ENCODE results near the gene KMT2A. TPM values are rescaled to one million over a fixed set of nuclear protein-coding genes. Genes with fewer than 3 reads are reported as not detected.
A peak's percentile ranks its signal among the peaks of the same experiment; 100 is the strongest.

The KMT2A gene
- total RNA-seq, 1 donor from 2014 or later: 85.8 TPM

GRCh38 chr11:118528511-118528910, 92.2 kb downstream of the KMT2A start:
- H3K27ac Mint-ChIP-seq: no peak overlapping the region
- no peak for DNase-seq (ENCODE audit: low spot score in 2 of 2, unreplicated experiment in 2 of 2)
- H3K36me3 Mint-ChIP-seq: peaks cover 4% of the 10 kb centered on the region
- H3K4me1 Mint-ChIP-seq: peaks cover 24% of the 10 kb centered on the region
- no peaks in the 10 kb centered on the region for H3K27me3 Mint-ChIP-seq (ENCODE audit: low read depth)
- H3K4me3 Mint-ChIP-seq: no peak overlapping the region
- no peak for TF ChIP-seq CTCF (IDR thresholded peaks at IDR 0.05; ENCODE audit: unreplicated experiment)
- H3K9me3 Mint-ChIP-seq: no peaks in the 10 kb centered on the region

GRCh38 chr11:118529584-118530175, 93.4 kb downstream of the KMT2A start:
- Mint-ChIP-seq H3K27me3 (ENCODE audit: low read depth) (no peaks in the 10 kb centered on the region), H3K4me3 (peak overlapping the region; percentile 93), H3K9me3 (no peaks in the 10 kb centered on the region), H3K36me3 (peaks cover 2% of the 10 kb centered on the region), H3K4me1 (peaks cover 24% of the 10 kb centered on the region), H3K27ac (peak overlapping the region; percentile 81)
- TF ChIP-seq CTCF (IDR thresholded peaks at IDR 0.05; ENCODE audit: unreplicated experiment): no peak
- DNase-seq (ENCODE audit: low spot score in 2 of 2, unreplicated experiment in 2 of 2): no peak

- Mint-ChIP-seq H3K27ac (peak overlapping the region; percentile 81), H3K4me3 (peak overlapping the region; percentile 93)
Observed at GRCh38 chr11:118530180-118530682, 93.9 kb downstream of the KMT2A start.

GRCh38 chr11:118530683-118531596, 94.6 kb downstream of the KMT2A start, which contains the start of gene TMEM25:
TSS of gene TMEM25 (plus strand) at chr11:118531192. CDS start at chr11:118531802, 610 bp downstream.
- Mint-ChIP-seq H3K9me3 (no peaks in the 10 kb centered on the region), H3K27me3 (ENCODE audit: low read depth) (no peaks in the 10 kb centered on the region), H3K27ac (peak within 1 kb of the TSS; percentile 94), H3K4me3 (peak within 1 kb of the TSS; percentile 93), H3K36me3 (peaks cover 8% of the 10 kb centered on the region), H3K4me1 (peaks cover 24% of the 10 kb centered on the region)
- DNase-seq (ENCODE audit: low spot score in 2 of 2, unreplicated experiment in 2 of 2): peak; percentile 59 to 77
- no peak for TF ChIP-seq CTCF (IDR thresholded peaks at IDR 0.05; ENCODE audit: unreplicated experiment)

More at GRCh38 chr11:118530180-118530682, 93.9 kb downstream of the KMT2A start:
- Mint-ChIP-seq H3K27me3 (ENCODE audit: low read depth) (no peaks in the 10 kb centered on the region), H3K9me3 (no peaks in the 10 kb centered on the region), H3K4me1 (peaks cover 24% of the 10 kb centered on the region), H3K36me3 (peaks cover 6% of the 10 kb centered on the region)
- no peak for TF ChIP-seq CTCF (IDR thresholded peaks at IDR 0.05; ENCODE audit: unreplicated experiment)
- no peak for DNase-seq (ENCODE audit: low spot score in 2 of 2, unreplicated experiment in 2 of 2)

GRCh38 chr11:118531597-118532084, 95.3 kb downstream of the KMT2A start:
- Mint-ChIP-seq H3K9me3 (no peaks in the 10 kb centered on the region), H3K27ac (peak overlapping the region; percentile 94), H3K4me1 (peaks cover 24% of the 10 kb centered on the region), H3K27me3 (ENCODE audit: low read depth) (no peaks in the 10 kb centered on the region), H3K4me3 (peak overlapping the region; percentile 93), H3K36me3 (peaks cover 6% of the 10 kb centered on the region)
- no peak for TF ChIP-seq CTCF (IDR thresholded peaks at IDR 0.05; ENCODE audit: unreplicated experiment)
- DNase-seq (ENCODE audit: low spot score in 2 of 2, unreplicated experiment in 2 of 2): no peak
